AG08396 (cell line): ENCODE measurements around the gene TMEM186.
"Not testable (repeated sequence)": the region's sequence is repeated elsewhere in the genome, so short reads cannot be mapped to it uniquely, and the experiment has no call there.

Source experiments
- DNase-seq: peaks from one replicate; pipeline ENCODE4 v3.0.0; 2012; ENCODE audit warnings: low spot score, mixed read lengths

The TMEM186 gene

GRCh38 chr16:8797364-8798173 is at the start of gene TMEM186, which contains the start of gene PMM2:
Gene TMEM186, minus strand, starts transcription at chr16:8797639. Its CDS starts 25 bp downstream, at chr16:8797614.
Gene PMM2, plus strand, starts transcription at chr16:8797839. Its CDS starts 44 bp downstream, at chr16:8797883.
- peak; percentile 98 for DNase-seq

- DNase-seq, result no peak
Observed at GRCh38 chr16:8847145-8847544, 49.7 kb upstream of the TMEM186 start.

GRCh38 chr16:8846401-8846932 is 49.0 kb upstream of the TMEM186 start:
- no peak for DNase-seq

GRCh38 chr16:8845699-8846298 is 48.4 kb upstream of the TMEM186 start:
- no peak for DNase-seq

- not testable (repeated sequence) for DNase-seq
Observed at GRCh38 chr16:8843296-8843695, 45.9 kb upstream of the TMEM186 start.

- not testable (repeated sequence) for DNase-seq
Observed at GRCh38 chr16:8842016-8842415, 44.6 kb upstream of the TMEM186 start.

- DNase-seq, result not testable (repeated sequence)
Observed at GRCh38 chr16:8837594-8837993, 40.2 kb upstream of the TMEM186 start.

- not testable (repeated sequence) for DNase-seq
Observed at GRCh38 chr16:8836797-8837196, 39.4 kb upstream of the TMEM186 start.

- DNase-seq, result no peak
Observed at GRCh38 chr16:8832717-8833105, 35.3 kb upstream of the TMEM186 start.

- DNase-seq, result no peak
Observed at GRCh38 chr16:8831871-8832716, 34.7 kb upstream of the TMEM186 start.

GRCh38 chr16:8831450-8831849 is 34.0 kb upstream of the TMEM186 start:
- DNase-seq, result no peak

GRCh38 chr16:8828541-8829165 is 31.2 kb upstream of the TMEM186 start:
- DNase-seq, result no peak

- DNase-seq, result no peak
Observed at GRCh38 chr16:8826278-8826879, 28.9 kb upstream of the TMEM186 start.

GRCh38 chr16:8822403-8822802 is 25.0 kb upstream of the TMEM186 start:
- no peak for DNase-seq

- DNase-seq, result no peak
Observed at GRCh38 chr16:8819411-8820034, 22.1 kb upstream of the TMEM186 start.

GRCh38 chr16:8818504-8819270 is 21.2 kb upstream of the TMEM186 start:
- DNase-seq, result no peak

- no peak for DNase-seq
Observed at GRCh38 chr16:8816967-8817655, 19.7 kb upstream of the TMEM186 start.

GRCh38 chr16:8814095-8814806 is 16.8 kb upstream of the TMEM186 start:
- DNase-seq, result no peak
